Stimulated activated CD8-positive, alpha-beta memory T cell treated with anti-CD3 and anti-CD28 coated beads, Interleukin-15, amount 100 ng/mL, for 4 hours (primary cell): ENCODE measurements around the gene FASTK.

Source experiments
- DNase-seq, 2 donors: peaks; one replicate each; pipeline ENCODE4 v3.0.0-alpha.2; 2020; ENCODE audit warnings: low read depth in 2 of 2

Gene FASTK

DNA sequence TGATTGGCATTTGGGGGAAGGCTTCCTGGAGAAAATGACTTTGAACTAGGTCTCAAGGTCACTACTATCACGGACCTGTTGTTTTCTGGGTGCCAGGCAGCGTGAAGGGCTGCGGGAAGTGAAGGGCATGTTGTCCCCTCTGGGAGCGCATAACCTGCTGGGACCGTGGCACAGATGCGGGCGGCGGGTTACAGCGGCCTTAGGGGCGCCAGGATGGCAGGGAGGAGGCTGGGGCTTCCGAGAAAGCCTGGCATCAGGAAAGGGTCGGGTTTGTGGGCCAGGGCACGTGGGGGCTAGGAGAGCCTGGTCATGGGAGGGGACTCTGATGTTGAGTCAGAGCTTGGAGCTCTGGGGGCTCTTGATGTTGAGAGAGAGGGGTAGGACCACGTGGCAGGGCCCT is 15.1 kb downstream of the FASTK start:
- no peak for DNase-seq

DNA sequence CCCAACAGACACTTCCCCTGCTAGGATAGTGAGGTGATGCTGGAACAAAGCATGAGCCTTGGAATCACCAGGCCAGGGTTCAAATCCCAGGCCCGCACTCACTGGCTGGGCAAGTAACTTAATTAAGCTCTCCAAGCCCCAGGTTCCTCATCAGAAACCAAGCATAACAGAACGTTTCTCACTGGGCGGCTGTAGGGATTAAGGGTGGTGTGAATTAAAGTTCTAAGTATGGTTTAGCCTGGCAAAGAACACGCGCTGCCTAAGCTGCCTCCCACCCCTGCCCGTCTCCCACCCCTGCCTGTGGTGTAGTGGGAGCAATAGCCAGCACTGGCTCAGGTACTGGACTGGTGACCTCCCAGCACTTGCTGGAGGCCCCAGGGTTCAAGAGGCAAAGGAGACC is 15.6 kb downstream of the FASTK start:
- no peak for DNase-seq

DNA sequence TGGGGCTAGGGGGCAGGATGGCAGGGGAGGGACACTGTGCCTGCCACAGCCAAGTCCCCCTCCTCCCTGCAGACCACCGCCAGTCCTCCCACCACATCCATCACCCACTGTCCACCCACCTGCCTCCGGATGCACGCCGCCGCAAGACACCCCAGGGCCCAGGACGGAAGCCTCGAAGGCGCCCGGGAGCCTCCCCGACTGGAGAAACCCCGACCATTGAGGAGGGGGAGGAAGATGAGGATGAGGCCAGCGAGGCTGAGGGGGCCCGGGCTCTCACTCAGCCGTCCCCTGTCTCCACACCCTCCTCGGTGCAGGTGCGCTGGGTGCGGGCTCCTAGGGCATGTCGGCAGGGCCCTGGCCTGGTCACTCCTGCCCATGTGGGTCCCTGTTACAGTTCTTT is 16.2 kb downstream of the FASTK start:
- DNase-seq = no peak

- no peak for DNase-seq
These were observed 17.4 kb downstream of the FASTK start for GRCh38 chr7:151063212-151063561.

DNA sequence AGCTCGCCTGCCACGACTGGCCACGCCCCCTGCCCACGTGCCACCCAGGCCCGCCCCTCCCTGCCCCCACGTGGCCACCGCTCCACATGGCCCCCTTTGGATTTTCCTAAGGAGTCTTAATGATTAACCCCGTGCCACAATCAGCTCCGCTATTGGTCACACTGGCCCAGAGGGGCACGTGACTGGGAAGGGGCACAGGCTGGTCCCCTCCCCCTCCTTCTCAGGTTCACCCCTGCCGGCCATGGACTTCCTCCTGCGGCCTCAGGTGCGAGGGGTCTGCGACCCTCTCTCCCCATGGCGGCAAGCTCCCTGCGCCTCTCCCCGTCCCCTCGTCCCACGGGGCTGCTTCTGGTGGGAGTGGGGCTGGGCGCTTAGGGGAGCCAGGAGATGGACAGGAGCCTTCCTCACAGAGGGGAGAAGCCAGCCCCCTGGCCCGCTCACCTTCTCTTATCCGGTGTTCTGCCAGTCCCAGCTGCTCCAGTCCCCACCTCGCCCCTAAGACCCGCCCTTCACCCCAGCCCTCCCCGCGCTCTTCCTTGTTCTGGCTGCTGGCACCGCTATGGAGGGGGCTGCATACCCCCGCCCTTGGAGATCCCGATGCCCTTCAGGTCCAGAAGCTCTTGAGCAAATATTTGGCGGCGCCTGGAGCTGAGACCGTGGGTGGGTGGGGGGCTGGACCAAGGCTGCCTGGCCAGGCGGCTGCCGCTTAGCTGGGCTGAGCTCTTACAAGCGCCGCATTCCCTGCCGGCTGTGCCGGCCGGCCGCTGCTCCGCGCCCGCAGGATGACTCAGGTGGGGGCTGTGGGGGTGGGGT is 18.0 kb downstream of the FASTK start:
- no peak for DNase-seq

DNA sequence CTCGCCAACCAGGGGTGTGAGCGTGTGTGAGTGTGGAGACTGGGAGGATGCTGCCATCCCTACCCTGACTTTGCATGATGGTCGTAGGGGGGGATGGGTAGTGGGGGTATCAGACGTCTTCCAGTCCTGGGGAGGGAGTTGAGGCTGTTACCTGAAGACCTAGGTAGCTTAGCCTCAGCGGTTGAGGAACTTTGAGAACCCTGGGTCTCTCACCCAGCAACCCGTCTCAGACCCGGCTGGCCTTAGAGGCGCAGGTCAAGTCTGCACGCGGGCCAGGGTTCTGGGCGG is 18.6 kb downstream of the FASTK start:
- DNase-seq = no peak

GRCh38 chr7:151061213-151062110 is 19.1 kb downstream of the FASTK start:
- no peak for DNase-seq

GRCh38 chr7:151060416-151061212 is 20.0 kb downstream of the FASTK start:
- DNase-seq = no peak

DNA sequence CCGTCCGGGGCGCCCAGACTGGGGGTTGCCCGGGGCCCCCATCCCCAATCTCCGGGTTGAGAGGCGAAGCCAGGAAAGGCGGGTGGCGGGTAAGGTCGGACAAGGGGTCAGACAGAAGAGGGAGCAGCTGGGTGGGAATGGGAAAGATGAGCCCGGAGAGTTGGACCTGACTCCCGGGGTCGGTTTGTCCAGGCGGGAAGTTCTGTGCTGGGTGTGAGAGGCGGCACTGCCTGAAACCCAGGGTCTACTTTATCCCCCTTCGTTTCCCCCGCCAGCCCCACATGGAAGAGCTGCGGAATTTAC is 20.5 kb downstream of the FASTK start:
- DNase-seq = no peak

GRCh38 chr7:151059367-151060112 is 21.1 kb downstream of the FASTK start, which contains the start of gene SLC4A2:
Gene SLC4A2, plus strand, starts transcription at chr7:151059589. Its CDS starts 2,399 bp downstream, at chr7:151061988.
- peak in 1 of 2 donors; percentile 63 for DNase-seq

DNA sequence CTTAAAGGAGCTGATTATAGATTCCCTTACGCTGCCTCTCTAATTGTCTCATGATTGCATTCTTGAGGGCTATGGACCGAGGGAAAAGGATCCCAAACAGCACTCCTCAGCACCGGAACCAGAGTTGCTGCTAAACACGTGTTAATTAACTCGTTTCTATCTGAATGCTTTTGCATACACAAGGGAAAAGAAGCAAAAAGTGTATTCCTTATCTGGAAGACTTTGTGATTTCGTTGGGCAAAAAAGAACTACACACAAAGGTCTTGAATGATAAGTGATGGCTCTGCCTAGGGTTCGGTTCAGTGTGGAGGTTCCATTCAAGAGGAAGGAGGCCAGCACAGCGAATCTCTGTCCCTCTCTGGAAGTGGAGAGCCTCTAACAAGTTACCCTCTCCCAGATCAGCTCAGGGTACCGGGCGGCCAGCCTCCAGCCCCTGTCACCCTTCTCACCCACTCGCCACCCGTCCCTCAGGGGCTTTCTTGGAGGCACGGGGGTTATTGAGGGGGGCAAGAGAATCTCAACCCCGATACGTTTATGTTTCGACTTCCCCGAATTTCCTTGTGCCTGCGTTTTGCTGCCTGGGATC is 21.7 kb downstream of the FASTK start:
- no peak for DNase-seq

DNA sequence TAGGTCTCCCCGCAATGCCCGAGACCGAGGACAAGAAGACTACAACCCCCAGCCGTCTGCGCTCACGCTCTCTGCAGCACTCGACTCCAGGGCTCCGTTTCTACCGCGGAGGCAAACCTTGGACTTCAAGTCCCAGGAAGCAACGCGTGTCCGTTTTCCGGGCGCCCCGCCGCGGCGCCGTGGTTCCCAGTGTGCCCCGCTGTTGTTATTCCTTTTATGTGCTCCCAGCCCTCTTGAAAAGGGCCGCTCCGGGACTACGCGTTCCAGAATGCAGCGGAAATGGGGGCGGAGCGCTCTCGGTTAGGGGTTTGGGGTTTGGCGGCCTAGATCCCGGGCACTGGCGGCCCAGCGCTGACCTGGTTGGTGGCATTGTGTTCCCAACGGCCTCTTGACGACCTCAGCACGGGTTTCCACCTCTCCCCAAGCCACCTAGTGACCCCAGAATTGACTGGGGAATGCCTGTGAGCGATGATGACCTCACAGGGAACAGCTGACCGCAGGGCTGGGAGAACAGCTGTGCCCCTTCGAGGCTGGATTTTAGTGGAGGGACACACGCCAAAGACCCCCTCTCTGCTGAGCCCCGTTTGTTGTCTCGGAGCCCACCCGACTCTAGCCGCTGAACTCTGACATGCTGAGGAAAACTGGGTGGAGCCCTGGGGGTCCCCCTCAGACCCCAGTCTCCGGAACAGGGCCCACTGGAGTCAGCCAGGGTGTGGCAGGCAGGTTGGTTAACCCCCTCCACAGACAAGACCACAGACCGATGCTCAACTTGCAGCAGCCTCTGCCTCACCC is 22.4 kb downstream of the FASTK start:
- DNase-seq = peak; percentile 92 to 97

DNA sequence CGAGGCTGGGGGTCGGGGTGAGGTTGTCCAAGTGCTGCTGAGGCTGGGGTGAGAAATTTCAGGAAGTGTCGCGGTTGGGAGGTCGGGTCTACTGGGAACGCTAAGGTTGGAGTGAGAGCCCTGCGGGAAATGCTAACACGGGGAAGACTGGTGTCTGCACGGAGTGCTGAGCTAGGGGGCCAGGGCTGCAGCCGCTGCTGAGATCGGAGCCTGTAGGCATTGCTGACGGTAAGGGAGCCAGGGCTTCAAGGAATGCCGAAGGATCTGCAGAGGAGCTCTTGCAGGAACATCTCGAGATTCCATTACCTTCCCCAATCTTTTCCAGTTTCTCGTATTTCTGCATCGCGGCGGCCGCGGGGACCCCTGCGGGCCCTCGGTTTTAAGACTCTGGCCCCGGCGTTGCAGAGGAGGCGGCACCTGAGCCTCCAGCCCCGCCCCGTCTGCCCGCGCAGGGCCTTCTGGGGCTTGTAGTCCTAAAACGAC is 23.1 kb downstream of the FASTK start, which contains the start of gene CDK5:
Gene CDK5, minus strand, starts transcription at position 392 of the 483 bp plus-strand sequence. Its CDS starts 49 bp downstream, at position 343.
- no peak for DNase-seq

DNA sequence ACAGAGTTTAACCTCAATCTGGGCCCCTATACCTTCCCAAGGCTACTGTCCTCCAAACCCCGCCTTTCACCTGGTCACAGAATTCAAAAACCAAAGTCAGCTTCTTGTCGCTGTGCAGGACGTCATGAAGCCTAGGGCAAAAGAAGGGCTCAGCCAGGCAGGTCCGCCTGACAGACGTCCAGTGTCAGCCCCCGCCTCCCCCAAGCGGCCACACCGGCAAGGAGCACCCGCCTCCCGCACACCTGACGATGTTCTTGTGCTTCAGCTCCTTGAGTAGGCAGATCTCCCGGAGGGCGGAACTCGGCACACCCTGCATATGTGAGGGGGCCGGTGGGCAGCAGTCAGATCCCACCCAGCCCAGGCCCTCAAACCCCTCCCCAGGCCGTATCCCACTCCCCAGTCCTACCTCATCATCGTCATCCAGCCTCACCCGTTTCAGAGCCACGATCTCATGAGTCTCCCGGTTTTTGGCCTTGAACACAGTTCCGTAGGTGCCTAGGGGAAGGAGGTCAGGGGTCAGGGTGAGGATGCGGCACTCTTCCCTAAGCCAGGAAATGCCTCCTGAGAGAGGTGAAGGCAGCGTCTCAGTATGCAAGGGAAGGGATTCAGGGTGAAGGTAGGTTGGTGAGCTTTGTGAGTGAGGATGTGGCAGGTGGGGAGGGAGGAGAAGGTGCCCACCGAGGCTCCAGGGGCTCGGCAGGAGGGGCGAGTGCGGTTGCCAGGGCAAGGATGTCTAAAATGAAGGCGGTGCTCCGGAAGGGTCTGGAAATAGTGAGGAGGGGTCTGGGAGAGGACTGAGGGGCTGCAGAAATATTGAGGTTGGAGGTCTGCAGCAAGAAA is 23.7 kb downstream of the FASTK start:
- DNase-seq = no peak

- DNase-seq = no peak
These were observed 24.3 kb downstream of the FASTK start for GRCh38 chr7:151056283-151056665.

DNA sequence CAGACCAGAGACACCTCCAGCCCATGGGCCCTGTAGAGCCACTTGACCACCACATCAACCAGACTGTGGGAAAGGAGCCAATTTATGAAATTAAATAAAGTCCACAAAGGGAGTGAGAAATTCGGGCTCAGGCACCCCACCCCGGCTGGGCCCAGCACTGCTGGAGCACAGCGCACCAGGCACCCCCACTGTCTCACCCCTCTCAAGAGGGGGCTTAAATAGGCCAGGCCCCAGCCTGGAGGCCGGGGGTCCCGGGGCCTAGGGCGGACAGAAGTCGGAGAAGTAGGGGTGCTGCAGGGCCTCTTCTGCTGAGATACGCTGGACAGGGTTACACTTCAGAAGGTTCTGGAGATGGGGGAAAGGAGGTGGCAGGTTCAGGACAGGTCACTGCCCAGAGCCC is 26.9 kb downstream of the FASTK start:
- DNase-seq = no peak

DNA sequence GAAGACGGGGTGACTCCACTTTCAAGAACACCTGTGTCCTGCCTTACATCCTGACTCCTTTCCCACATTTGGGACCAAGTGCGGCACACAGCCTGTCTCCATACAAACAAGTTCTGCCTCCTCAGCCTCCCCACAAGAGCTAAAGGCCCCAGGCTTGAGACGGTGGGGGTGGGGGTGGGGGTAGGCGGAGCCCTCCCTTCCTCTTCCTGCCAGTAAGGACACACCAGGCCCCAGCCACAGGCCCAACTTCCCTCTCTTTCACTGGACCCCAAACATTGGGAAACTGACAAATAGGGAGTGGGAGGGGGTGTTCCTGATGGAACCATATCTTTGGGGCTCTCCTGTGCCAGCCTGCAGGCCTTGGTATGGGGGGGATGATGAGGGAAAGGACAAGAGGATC is 27.5 kb downstream of the FASTK start:
- no peak for DNase-seq

DNA sequence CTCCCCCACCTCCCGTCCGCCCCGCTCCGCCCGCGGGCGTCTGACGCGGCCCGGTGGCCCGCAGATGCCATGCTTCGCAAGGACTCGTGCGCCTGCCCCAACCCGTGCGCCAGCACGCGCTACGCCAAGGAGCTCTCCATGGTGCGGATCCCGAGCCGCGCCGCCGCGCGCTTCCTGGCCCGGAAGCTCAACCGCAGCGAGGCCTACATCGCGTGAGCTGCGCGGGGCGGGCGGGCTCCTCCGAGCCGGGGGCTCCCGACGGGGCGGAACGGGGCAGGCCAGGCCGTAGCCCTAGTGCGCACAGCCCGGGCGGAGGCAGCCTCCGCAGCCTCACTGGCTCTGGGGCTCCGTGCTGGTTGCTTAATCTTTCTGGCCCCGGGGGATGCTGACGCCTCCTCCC is 29.5 kb downstream of the FASTK start:
- no peak for DNase-seq

DNA sequence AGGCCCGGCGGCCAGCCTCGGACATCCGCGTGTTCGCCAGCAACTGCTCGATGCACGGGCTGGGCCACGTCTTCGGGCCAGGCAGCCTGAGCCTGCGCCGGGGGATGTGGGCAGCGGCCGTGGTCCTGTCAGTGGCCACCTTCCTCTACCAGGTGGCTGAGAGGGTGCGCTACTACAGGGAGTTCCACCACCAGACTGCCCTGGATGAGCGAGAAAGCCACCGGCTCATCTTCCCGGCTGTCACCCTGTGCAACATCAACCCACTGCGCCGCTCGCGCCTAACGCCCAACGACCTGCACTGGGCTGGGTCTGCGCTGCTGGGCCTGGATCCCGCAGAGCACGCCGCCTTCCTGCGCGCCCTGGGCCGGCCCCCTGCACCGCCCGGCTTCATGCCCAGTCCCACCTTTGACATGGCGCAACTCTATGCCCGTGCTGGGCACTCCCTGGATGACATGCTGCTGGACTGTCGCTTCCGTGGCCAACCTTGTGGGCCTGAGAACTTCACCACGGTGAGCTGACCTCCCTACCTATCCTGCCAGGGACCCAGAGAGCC is 31.6 kb downstream of the FASTK start:
- no peak for DNase-seq
